Type B pancreatic cell (in vitro differentiated cells): ENCODE results near the gene ZNF860. TPM values are rescaled to one million over a fixed set of nuclear protein-coding genes. Genes with fewer than 3 reads are reported as not detected.

Experiments used
- DNase-seq: peaks from one replicate; pipeline ENCODE4 v3.0.0; 2021; ENCODE audit warnings: mixed read lengths; ENCODE audit not compliant: unreplicated experiment; ENCODE audit errors: extremely low spot score
- H3K27ac Mint-ChIP-seq: 2 replicates; pipeline ENCODE4 v1.8.0; 2021; ENCODE audit warnings: mild to moderate bottlenecking, mixed read lengths
- H3K27me3 Mint-ChIP-seq: 2 replicates; pipeline ENCODE4 v1.8.0; 2021; ENCODE audit warnings: mixed read lengths
- H3K36me3 Mint-ChIP-seq: 2 replicates; pipeline ENCODE4 v1.8.0; 2021; ENCODE audit warnings: mixed read lengths
- H3K4me1 Mint-ChIP-seq: one replicate; pipeline ENCODE4 v1.8.0; 2021; ENCODE audit warnings: mixed read lengths; ENCODE audit not compliant: unreplicated experiment
- H3K4me3 Mint-ChIP-seq: 2 replicates; pipeline ENCODE4 v1.8.0; 2021; ENCODE audit warnings: mild to moderate bottlenecking, mixed read lengths
- H3K9me3 Mint-ChIP-seq: 2 replicates; pipeline ENCODE4 v1.8.0; 2021; ENCODE audit warnings: mixed read lengths
- total RNA-seq: library from RNA; stranded (reverse); gene quantifications from 2 replicates; pipeline ENCODE4 v1.2.1, GENCODE V29; 2021; ENCODE audit warnings: low replicate concordance
- TF ChIP-seq, protein P1 (sequence below): fragments of 200-600 bp; sonication (generic); conservative IDR thresholded peaks from 2 replicates; pipeline ENCODE4 v1.5.0; 2021; ENCODE audit warnings: antibody characterized with exemption, mild to moderate bottlenecking

Gene ZNF860
- total RNA-seq, 1 donor from 2014 or later = 2.8 TPM

DNA sequence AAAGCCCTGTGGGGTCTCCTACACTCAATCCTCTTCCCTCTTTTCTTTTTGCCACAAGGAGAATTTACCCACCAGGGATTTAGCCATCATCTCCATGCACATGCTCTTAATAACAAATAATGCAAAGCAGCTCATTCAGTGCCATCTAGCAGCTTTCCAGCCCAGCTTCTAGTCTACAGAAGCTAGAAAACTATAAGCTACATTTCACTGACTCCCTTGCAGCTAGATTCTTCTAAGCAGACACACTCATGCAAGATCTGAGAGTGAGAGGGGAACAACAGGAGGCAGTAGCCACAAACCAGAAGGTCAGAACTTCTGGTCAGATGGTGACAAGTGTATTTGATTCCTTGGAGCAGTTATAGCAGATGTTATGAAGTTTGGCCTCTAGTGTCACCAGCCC, 26.0 kb upstream of the ZNF860 start:
- TF ChIP-seq, protein P1, sequence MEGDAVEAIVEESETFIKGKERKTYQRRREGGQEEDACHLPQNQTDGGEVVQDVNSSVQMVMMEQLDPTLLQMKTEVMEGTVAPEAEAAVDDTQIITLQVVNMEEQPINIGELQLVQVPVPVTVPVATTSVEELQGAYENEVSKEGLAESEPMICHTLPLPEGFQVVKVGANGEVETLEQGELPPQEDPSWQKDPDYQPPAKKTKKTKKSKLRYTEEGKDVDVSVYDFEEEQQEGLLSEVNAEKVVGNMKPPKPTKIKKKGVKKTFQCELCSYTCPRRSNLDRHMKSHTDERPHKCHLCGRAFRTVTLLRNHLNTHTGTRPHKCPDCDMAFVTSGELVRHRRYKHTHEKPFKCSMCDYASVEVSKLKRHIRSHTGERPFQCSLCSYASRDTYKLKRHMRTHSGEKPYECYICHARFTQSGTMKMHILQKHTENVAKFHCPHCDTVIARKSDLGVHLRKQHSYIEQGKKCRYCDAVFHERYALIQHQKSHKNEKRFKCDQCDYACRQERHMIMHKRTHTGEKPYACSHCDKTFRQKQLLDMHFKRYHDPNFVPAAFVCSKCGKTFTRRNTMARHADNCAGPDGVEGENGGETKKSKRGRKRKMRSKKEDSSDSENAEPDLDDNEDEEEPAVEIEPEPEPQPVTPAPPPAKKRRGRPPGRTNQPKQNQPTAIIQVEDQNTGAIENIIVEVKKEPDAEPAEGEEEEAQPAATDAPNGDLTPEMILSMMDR = no peak
- Mint-ChIP-seq H3K36me3 (no peaks in the 10 kb centered on the region), H3K27ac (no peak overlapping the region), H3K4me1 (peaks cover 26% of the 10 kb centered on the region), H3K4me3 (no peak overlapping the region), H3K27me3 (no peaks in the 10 kb centered on the region), H3K9me3 (peaks cover 5% of the 10 kb centered on the region)
- no peak for DNase-seq

DNA sequence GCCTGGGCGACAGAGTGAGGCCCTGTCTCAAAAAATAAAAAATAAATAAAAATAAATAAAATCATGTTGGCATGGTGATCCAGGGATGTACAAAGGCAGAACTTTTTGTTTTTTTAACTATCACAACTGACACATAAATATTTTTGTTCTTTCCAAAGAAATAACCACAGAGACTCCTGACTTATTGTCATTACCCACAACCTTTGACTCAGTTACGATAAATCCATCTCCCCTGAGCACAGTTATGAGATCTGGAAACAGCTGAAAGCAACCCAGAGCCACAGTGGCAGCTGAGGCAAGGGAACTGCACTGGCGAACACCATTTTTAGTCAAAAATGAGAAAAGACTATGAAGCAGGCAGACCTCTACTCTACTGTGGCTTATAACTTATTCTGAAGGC, 24.4 kb upstream of the ZNF860 start:
- no peak for DNase-seq
- TF ChIP-seq, protein P1 = no peak
- Mint-ChIP-seq H3K4me1 (peaks cover 32% of the 10 kb centered on the region), H3K36me3 (no peaks in the 10 kb centered on the region), H3K9me3 (peaks cover 5% of the 10 kb centered on the region), H3K27ac (no peak overlapping the region), H3K27me3 (no peaks in the 10 kb centered on the region), H3K4me3 (no peak overlapping the region)

DNA sequence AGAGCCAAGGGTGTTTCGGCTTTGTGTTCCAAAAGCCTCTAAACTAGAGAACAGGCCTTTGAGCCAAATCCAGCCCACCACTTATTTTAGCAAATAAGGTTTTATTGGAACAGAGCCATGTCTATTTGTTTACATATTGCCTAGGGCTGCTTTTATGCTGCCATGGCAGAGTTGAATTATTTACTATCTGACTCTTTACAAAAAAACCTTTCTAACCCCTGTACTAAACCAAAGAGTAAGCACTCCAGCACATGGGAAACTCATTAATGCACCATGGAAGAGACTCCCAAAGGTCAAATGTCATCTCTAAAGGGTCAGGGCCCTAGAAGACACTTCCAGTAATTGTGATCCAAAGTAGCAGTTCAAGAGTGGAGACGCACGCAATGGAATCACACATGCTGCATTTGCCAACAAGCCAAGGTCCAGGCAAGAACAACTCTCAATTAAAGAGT, 22.8 kb upstream of the ZNF860 start:
- H3K36me3 Mint-ChIP-seq = no peaks in the 10 kb centered on the region
- H3K4me1 Mint-ChIP-seq = peaks cover 32% of the 10 kb centered on the region
- no peak for DNase-seq
- H3K27me3 Mint-ChIP-seq = no peaks in the 10 kb centered on the region
- no peak overlapping the region for H3K27ac Mint-ChIP-seq
- TF ChIP-seq, protein P1 = no peak
- peaks cover 5% of the 10 kb centered on the region for H3K9me3 Mint-ChIP-seq
- peak overlapping the region; percentile 13 for H3K4me3 Mint-ChIP-seq

DNA sequence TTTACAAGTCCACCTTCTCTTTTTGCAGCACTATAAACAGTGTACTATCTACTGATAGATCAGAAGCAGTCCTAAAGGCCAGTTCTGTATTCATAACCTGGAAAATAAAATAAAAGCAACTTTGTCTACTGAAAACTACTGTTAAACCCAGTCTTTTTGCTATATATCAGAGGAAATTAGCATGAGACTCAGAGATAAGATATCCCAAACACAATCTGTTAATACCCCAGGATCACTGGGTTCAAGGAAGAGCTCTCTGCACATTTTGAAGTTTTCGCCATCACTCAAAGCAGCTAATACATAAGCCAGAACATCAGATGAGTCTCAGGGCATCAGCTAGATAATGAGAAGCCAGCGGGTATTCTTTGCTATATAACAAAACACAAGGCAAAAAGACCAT, 22.3 kb upstream of the ZNF860 start:
- H3K27ac Mint-ChIP-seq = no peak overlapping the region
- DNase-seq = no peak
- no peaks in the 10 kb centered on the region for H3K36me3 Mint-ChIP-seq
- TF ChIP-seq, protein P1 = no peak
- peak overlapping the region; percentile 13 for H3K4me3 Mint-ChIP-seq
- peaks cover 5% of the 10 kb centered on the region for H3K9me3 Mint-ChIP-seq
- H3K4me1 Mint-ChIP-seq = peaks cover 32% of the 10 kb centered on the region
- no peaks in the 10 kb centered on the region for H3K27me3 Mint-ChIP-seq

DNA sequence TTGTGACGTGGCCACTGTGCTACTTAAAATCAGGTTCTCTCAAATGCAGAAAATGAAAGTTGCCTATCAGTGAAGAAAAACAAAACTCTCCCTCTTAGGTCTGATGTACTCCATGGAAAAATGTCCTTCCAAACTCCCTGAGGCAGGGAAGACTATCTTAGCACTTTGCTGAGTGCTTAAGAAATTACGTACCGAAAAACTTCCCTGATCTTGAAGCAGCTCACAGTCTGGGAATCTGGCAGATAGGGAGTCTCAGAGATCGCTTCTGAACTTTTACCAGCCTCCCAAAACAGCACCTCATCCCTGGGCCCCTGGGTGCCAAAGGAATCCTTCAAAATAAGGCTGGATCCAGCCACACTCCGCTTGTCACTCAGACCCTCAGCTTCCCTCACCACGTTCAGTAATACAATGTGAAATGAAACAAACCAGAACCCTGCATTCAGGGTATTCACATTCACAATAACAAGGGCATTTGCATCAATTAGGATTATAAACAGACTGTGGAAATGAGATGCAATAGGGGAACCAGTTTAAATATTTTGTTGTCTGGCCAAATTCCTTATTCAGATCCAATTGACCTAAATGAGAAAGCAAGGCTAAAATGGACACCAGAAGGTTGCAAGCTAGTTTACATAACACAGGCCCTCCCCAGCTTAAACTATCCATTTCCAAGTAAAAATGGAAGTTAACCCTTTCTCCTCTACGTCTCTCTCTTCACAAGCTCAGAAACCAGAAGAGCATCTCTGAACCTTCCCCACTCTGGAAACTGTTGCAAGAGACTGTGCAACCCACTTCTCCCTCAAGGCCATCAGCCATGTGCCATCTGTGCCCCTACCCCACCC, 21.4 kb upstream of the ZNF860 start:
- TF ChIP-seq, protein P1 = no peak
- DNase-seq = no peak
- peaks cover 32% of the 10 kb centered on the region for H3K4me1 Mint-ChIP-seq
- H3K4me3 Mint-ChIP-seq = peak overlapping the region; percentile 11
- no peaks in the 10 kb centered on the region for H3K36me3 Mint-ChIP-seq
- peaks cover 5% of the 10 kb centered on the region for H3K9me3 Mint-ChIP-seq
- H3K27ac Mint-ChIP-seq = peak overlapping the region; percentile 1
- H3K27me3 Mint-ChIP-seq = no peaks in the 10 kb centered on the region
